ENCODE data around the gene TCP11L2. TPM values are rescaled to one million over a fixed set of nuclear protein-coding genes. Genes with fewer than 3 reads are reported as not detected.

The TCP11L2 gene
- total and polyA plus RNA-seq, 2 of the 8 experiments (the other 6 are each of a cell fraction or from before 2014, with no cell fraction given): 2.1 to 7.1 TPM

GRCh38 chr12:106299202-106299774 lies 3.2 kb upstream of the TCP11L2 start:
- H3K27me3 ChIP-seq (replicated peaks in 1 of 4; ENCODE audit: control insufficient read depth in 3 of 4, extremely low read depth in 1 of 4, insufficient read depth in 3 of 4, low read length in 3 of 4): no peaks in the 10 kb centered on the region
- TF ChIP-seq SP1 (IDR thresholded peaks at IDR 0.05; ENCODE audit: low read depth, low read length) (no peak), YY1 (IDR thresholded peaks at IDR 0.05; ENCODE audit: low read depth, low read length) (no peak), KDM4A (IDR thresholded peaks at IDR 0.05; ENCODE audit: low read depth, low read length, severe bottlenecking) (no peak), NANOG (IDR thresholded peaks at IDR 0.05; ENCODE audit: insufficient read depth, low read depth, low read length, poor library complexity, severe bottlenecking) (no peak), RBBP5 (IDR thresholded peaks at IDR 0.05; ENCODE audit: borderline replicate concordance, low read depth, low read length) (no peak), HDAC6 (IDR thresholded peaks at IDR 0.05; ENCODE audit: low read depth, low read length) (no peak), TBP (IDR thresholded peaks at IDR 0.05; ENCODE audit: low read depth, low read length) (no peak)
- H3K56ac ChIP-seq (replicated peaks; ENCODE audit: insufficient read length, low read depth, low read length): no peak overlapping the region
- H3K4me1 ChIP-seq (replicated peaks in 1 of 4; ENCODE audit: control insufficient read depth in 3 of 4, insufficient read depth in 4 of 4, low read length in 3 of 4): peaks cover 4 to 10% (median 6%) of the 10 kb centered on the region in 4 experiments
- no peak overlapping the region for H3K23ac ChIP-seq (ENCODE audit: insufficient read length)
- 83% methylated on average over 4 of the region's 4 CpGs; no CpG with 5 or more reads in 1 of the 2 experiments for WGBS, 2 experiments (ENCODE audit: extremely low coverage in 1 of 2, insufficient coverage in 1 of 2, insufficient read length in 1 of 2, insufficient replicate concordance in 2 of 2, low coverage in 1 of 2, low lambda C conversion rate in 2 of 2, missing lambda C conversion rate in 1 of 2)
- no peak overlapping the region for H3K9ac ChIP-seq (replicated peaks in 1 of 4; ENCODE audit: extremely low read depth in 1 of 4, low read depth in 3 of 4, low read length in 3 of 4)
- CTCF ChIA-PET (ENCODE audit: partially characterized antibody): interaction anchor here (0.6 to 2.1 kb wide), 2 partner anchors 16 to 67 kb away, joined by 3 to 5 read pairs; no protein-coding TSS in a partner anchor
- H2BK15ac ChIP-seq (ENCODE audit: low read length): no peak overlapping the region
- H3K23me2 ChIP-seq (ENCODE audit: low read depth, low read length): peaks cover 11% of the 10 kb centered on the region; the same call in 1 of the 2 replicates
- no peak overlapping the region for H3K4me2 ChIP-seq (ENCODE audit: insufficient read depth in 1 of 2, low read depth in 2 of 2, low read length in 2 of 2)
- H4K8ac ChIP-seq (ENCODE audit: extremely low read depth, insufficient read depth, low read length): no peak overlapping the region
- no peaks in the 10 kb centered on the region for H3K79me1 ChIP-seq (ENCODE audit: low read depth, low read length)
- DNase-seq (ENCODE audit: low read depth in 1 of 2, low spot score in 2 of 2): no peak
- H4K20me1 ChIP-seq (replicated peaks in 1 of 2; ENCODE audit: control insufficient read depth in 1 of 2, insufficient read depth in 2 of 2, low read length in 2 of 2): no peaks in the 10 kb centered on the region
- no peak overlapping the region for H3K14ac ChIP-seq (ENCODE audit: insufficient read length)
- no peak overlapping the region for H3K18ac ChIP-seq (ENCODE audit: extremely low read depth, low read length)
- no peak overlapping the region for H2BK20ac ChIP-seq (ENCODE audit: low read length)
- FAIRE-seq: no peak
- H4K5ac ChIP-seq (ENCODE audit: insufficient read length, low read depth, low read length): no peak overlapping the region
- no peak overlapping the region for H3K27ac ChIP-seq (ENCODE audit: low read depth, low read length)
- H3K9me3 ChIP-seq (ENCODE audit: insufficient read depth in 2 of 2, low read depth in 1 of 2, low read length in 1 of 2): no peaks in the 10 kb centered on the region
- H3K4me3 ChIP-seq (ENCODE audit: extremely low read depth in 1 of 4, insufficient read depth in 2 of 4, low read depth in 3 of 4, low read length in 4 of 4): no peak overlapping the region
- no peak overlapping the region for H2BK5ac ChIP-seq (ENCODE audit: low read depth, low read length)
- no peaks in the 10 kb centered on the region for H3K79me2 ChIP-seq (ENCODE audit: control insufficient read depth in 1 of 2, insufficient read depth in 2 of 2, low read length in 2 of 2)
- no peak overlapping the region for H2AFZ ChIP-seq (ENCODE audit: low read length)
- H4K91ac ChIP-seq (replicated peaks; ENCODE audit: insufficient read length, low read length): no peak overlapping the region
- no peak overlapping the region for H2BK12ac ChIP-seq (ENCODE audit: low read depth, low read length)
- POLR2A ChIA-PET (ENCODE audit: partially characterized antibody): no interaction called here
- no peak overlapping the region for H2BK120ac ChIP-seq (replicated peaks; ENCODE audit: low read depth, low read length)
- no peak overlapping the region for H3K4ac ChIP-seq (replicated peaks; ENCODE audit: insufficient read length, low read depth, low read length)
- H2AK5ac ChIP-seq (ENCODE audit: low read depth, low read length): no peak overlapping the region
- no peaks in the 10 kb centered on the region for H3K36me3 ChIP-seq (ENCODE audit: control insufficient read depth in 2 of 4, insufficient read depth in 4 of 4, low read length in 3 of 4)
